Mesenchymal stem cell (in vitro differentiated cells and primary cell): ENCODE data around the gene RAD51B.

ENCODE experiments used
- DNase-seq: peaks from one replicate; pipeline ENCODE4 v3.0.0-alpha.2; 2013
- H2AFZ ChIP-seq: one replicate; pipeline ENCODE4 v1.6.1; 2013; ENCODE audit warnings: low read depth, mild to moderate bottlenecking, control low read depth, inconsistent platforms, low read length, moderate library complexity
- H2AK5ac ChIP-seq: 2 replicates; pipeline ENCODE4 v1.6.1; 2013; ENCODE audit warnings: low read length, moderate library complexity, mild to moderate bottlenecking, inconsistent platforms; ENCODE audit not compliant: severe bottlenecking
- H2BK120ac ChIP-seq: one replicate; pipeline ENCODE4 v1.6.1; 2013; ENCODE audit warnings: low read depth, mild to moderate bottlenecking, inconsistent platforms, low read length, moderate library complexity
- H2BK12ac ChIP-seq, 2 experiments: one replicate each; pipeline ENCODE4 v1.6.1; 2013; ENCODE audit warnings: inconsistent platforms in 2 of 2, low read length in 2 of 2, mild to moderate bottlenecking in 2 of 2, moderate library complexity in 2 of 2, control low read depth in 1 of 2
- H2BK15ac ChIP-seq: one replicate; pipeline ENCODE4 v1.6.1; 2013; ENCODE audit warnings: mild to moderate bottlenecking, low read depth, inconsistent platforms; ENCODE audit not compliant: poor library complexity, severe bottlenecking
- H2BK5ac ChIP-seq: 2 replicates; pipeline ENCODE4 v1.6.1; 2013; ENCODE audit warnings: low read depth, mild to moderate bottlenecking, low read length, control low read depth, inconsistent platforms; ENCODE audit not compliant: poor library complexity, severe bottlenecking
- H3K14ac ChIP-seq, 2 experiments: one replicate each; pipeline ENCODE4 v1.6.1; 2013; ENCODE audit warnings: inconsistent platforms in 2 of 2, low read length in 2 of 2, control low read depth in 1 of 2, mild to moderate bottlenecking in 1 of 2, moderate library complexity in 1 of 2
- H3K18ac ChIP-seq, 2 experiments: one replicate each; pipeline ENCODE4 v1.6.1; 2013; ENCODE audit warnings: inconsistent platforms in 2 of 2, low read length in 2 of 2, control low read depth in 1 of 2, low read depth in 1 of 2, mild to moderate bottlenecking in 1 of 2
- H3K23ac ChIP-seq, 2 experiments: one replicate each; pipeline ENCODE4 v1.6.1; 2013; ENCODE audit warnings: inconsistent platforms in 2 of 2, low read length in 2 of 2, mild to moderate bottlenecking in 2 of 2, moderate library complexity in 2 of 2, control low read depth in 1 of 2
- H3K27ac ChIP-seq: 2 replicates; pipeline ENCODE4 v1.5.1; 2013; ENCODE audit warnings: mild to moderate bottlenecking, moderate library complexity, low read length, control low read depth, inconsistent platforms; ENCODE audit not compliant: poor library complexity, severe bottlenecking
- H3K27me3 ChIP-seq, 2 experiments: 2 replicates each; pipeline versions ENCODE4 v1.6.1 to v1.7.0; 2013; ENCODE audit warnings: low read length in 2 of 2, mild to moderate bottlenecking in 2 of 2, moderate library complexity in 2 of 2, control low read depth in 1 of 2, inconsistent platforms in 1 of 2; ENCODE audit not compliant: control insufficient read depth in 1 of 2, insufficient read depth in 1 of 2
- H3K36me3 ChIP-seq, 2 experiments: 2 replicates each; pipeline versions ENCODE4 v1.6.1 to v1.7.0; 2013; ENCODE audit warnings: low read length in 2 of 2, control low read depth in 1 of 2, inconsistent platforms in 1 of 2, low read depth in 1 of 2, mild to moderate bottlenecking in 1 of 2; ENCODE audit not compliant: insufficient read depth in 2 of 2, control insufficient read depth in 1 of 2
- H3K4ac ChIP-seq, 2 experiments: one replicate each; pipeline ENCODE4 v1.6.1; 2013; ENCODE audit warnings: inconsistent platforms in 2 of 2, low read length in 2 of 2, mild to moderate bottlenecking in 2 of 2, moderate library complexity in 2 of 2, control low read depth in 1 of 2, low read depth in 1 of 2
- H3K4me1 ChIP-seq: 2 replicates; pipeline ENCODE4 v1.6.1; 2013; ENCODE audit warnings: low read depth, low read length, control low read depth; ENCODE audit not compliant: control insufficient read depth, insufficient read depth
- H3K4me2 ChIP-seq: 2 replicates; pipeline ENCODE4 v1.6.1; 2013; ENCODE audit warnings: low read length, mild to moderate bottlenecking, inconsistent platforms; ENCODE audit not compliant: poor library complexity, severe bottlenecking
- H3K4me3 ChIP-seq, 2 experiments: 2 replicates each; pipeline versions ENCODE4 v1.5.1 to v1.7.0; 2013; ENCODE audit warnings: low read length in 2 of 2, mild to moderate bottlenecking in 2 of 2, control low read depth in 1 of 2, low read depth in 1 of 2; ENCODE audit not compliant: insufficient read depth in 1 of 2
- H3K79me1 ChIP-seq: replicated peaks from 2 replicates; pipeline ENCODE4 v1.6.1; 2013; ENCODE audit warnings: mild to moderate bottlenecking, control low read depth, low read length, inconsistent platforms; ENCODE audit not compliant: poor library complexity, severe bottlenecking
- H3K9ac ChIP-seq: 2 replicates; pipeline ENCODE4 v1.7.0; 2013; ENCODE audit warnings: mild to moderate bottlenecking, low read length, moderate library complexity
- H3K9me3 ChIP-seq: 2 replicates; pipeline ENCODE4 v1.7.0; 2013; ENCODE audit warnings: mild to moderate bottlenecking, low read length; ENCODE audit not compliant: control insufficient read depth
- H4K8ac ChIP-seq: one replicate; pipeline ENCODE4 v1.6.1; 2013; ENCODE audit warnings: inconsistent platforms, mild to moderate bottlenecking, low read length, moderate library complexity
- H4K91ac ChIP-seq: one replicate; pipeline ENCODE4 v1.6.1; 2013; ENCODE audit warnings: mild to moderate bottlenecking, low read length, inconsistent platforms
- WGBS: methylation state at CpG from one replicate; pipeline ENCODE4 v1.1.7; 2013; ENCODE audit warnings: mixed read lengths; 5-methylcytosine and 5-hydroxymethylcytosine counted together

Gene RAD51B

DNA sequence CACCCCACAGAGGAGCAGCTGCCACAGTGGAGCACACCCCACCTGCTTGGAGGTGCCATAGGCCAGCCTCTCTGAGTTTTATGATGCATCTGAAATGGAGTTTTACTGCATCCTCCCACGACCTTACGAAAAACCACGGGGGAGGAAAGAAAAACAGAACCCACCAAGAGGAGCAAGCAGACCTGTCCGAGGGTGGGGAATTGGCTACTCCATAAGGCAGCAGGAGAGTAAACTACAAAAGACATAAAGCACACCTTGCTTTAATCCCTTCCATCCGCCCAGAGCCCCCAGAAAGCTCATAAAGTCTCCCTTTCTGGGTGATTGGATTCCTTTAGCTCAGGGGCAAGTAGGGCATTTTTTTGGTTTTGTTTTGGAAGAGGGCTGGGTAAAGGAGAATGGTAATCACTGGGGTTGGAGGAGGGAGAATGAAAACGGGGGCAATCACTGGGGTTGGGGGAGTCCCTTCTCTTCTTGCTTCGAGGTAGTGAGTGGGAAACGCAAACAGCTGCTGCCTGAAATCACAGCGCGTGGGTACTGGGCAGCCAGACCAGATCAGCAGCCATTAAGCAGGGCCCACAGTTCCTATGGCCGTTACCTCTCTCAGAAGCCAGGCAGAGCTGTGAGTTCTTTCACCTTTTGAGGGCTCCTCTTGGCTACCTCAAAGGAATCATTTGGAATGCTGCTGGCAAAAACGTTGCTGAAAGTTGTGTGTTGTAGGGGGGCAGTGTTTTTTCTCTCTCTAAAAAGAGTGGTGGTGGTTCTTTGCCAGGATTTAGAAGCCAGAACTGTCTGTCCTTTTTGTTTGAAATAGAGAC, 539.6 kb downstream of the RAD51B start:
- Histone ChIP-seq H3K4ac (peak overlapping the region in 1 of 2 experiments; percentile 84), H4K8ac (peak overlapping the region; percentile 89), H2BK120ac (peak overlapping the region; percentile 21), H3K4me1 (peaks cover 13% of the 10 kb centered on the region), H3K27ac (no peak overlapping the region), H2BK12ac (peak overlapping the region; percentile 6 to 96), H4K91ac (peak overlapping the region; percentile 55), H3K4me2 (no peak overlapping the region), H3K9ac (no peak overlapping the region), H2AFZ (no peak overlapping the region), H2AK5ac (peak overlapping the region; percentile 49), H2BK5ac (no peak overlapping the region), H3K79me1 (no peaks in the 10 kb centered on the region), H3K36me3 (no peaks in the 10 kb centered on the region), H3K9me3 (no peaks in the 10 kb centered on the region), H2BK15ac (peak overlapping the region; percentile 44), H3K4me3 (no peak overlapping the region), H3K14ac (no peak overlapping the region), H3K18ac (peak overlapping the region; percentile 11 to 77), H3K27me3 (no peaks in the 10 kb centered on the region), H3K23ac (no peak overlapping the region)
- WGBS: 86% methylated on average over 12 of the region's 12 CpGs
- no peak for DNase-seq

GRCh38 chr14:68359837-68360552, 540.4 kb downstream of the RAD51B start:
- H3K79me1 ChIP-seq: no peaks in the 10 kb centered on the region
- H2AK5ac ChIP-seq: no peak overlapping the region
- no peak overlapping the region for H2AFZ ChIP-seq
- H3K9ac ChIP-seq: no peak overlapping the region
- H3K23ac ChIP-seq: no peak overlapping the region
- peaks cover 19% of the 10 kb centered on the region for H3K4me1 ChIP-seq
- H3K4ac ChIP-seq: peak overlapping the region in 1 of 2 experiments; percentile 83
- H2BK5ac ChIP-seq: no peak overlapping the region
- H3K4me2 ChIP-seq: no peak overlapping the region
- peak overlapping the region; percentile 0 for H2BK15ac ChIP-seq
- H3K18ac ChIP-seq: peak overlapping the region; percentile 25 to 67
- peak overlapping the region; percentile 2 to 83 for H2BK12ac ChIP-seq
- peak overlapping the region; percentile 36 for H4K91ac ChIP-seq
- DNase-seq: no peak
- 80% methylated on average over 7 of the region's 8 CpGs for WGBS
- no peaks in the 10 kb centered on the region for H3K9me3 ChIP-seq
- H2BK120ac ChIP-seq: no peak overlapping the region
- H3K36me3 ChIP-seq: no peaks in the 10 kb centered on the region
- no peak overlapping the region for H3K4me3 ChIP-seq
- no peak overlapping the region for H3K27ac ChIP-seq
- no peaks in the 10 kb centered on the region for H3K27me3 ChIP-seq
- peak overlapping the region; percentile 63 for H4K8ac ChIP-seq
- peak overlapping the region in 1 of 2 experiments; percentile 50 for H3K14ac ChIP-seq

GRCh38 chr14:68361231-68361630, 541.7 kb downstream of the RAD51B start:
- Histone ChIP-seq H3K4me2 (no peak overlapping the region), H2BK12ac (peak overlapping the region; percentile 8 to 78), H3K18ac (peak overlapping the region in 1 of 2 experiments; percentile 3), H4K91ac (no peak overlapping the region), H3K36me3 (no peaks in the 10 kb centered on the region), H3K4ac (no peak overlapping the region), H4K8ac (no peak overlapping the region), H2BK120ac (peak overlapping the region; percentile 27), H3K4me1 (peaks cover 20% of the 10 kb centered on the region), H3K23ac (no peak overlapping the region), H2BK15ac (no peak overlapping the region), H2BK5ac (no peak overlapping the region), H3K14ac (no peak overlapping the region), H3K4me3 (no peak overlapping the region), H2AK5ac (peak overlapping the region; percentile 26), H3K27me3 (no peaks in the 10 kb centered on the region), H2AFZ (no peak overlapping the region), H3K79me1 (no peaks in the 10 kb centered on the region), H3K27ac (peak overlapping the region; percentile 2), H3K9me3 (no peaks in the 10 kb centered on the region), H3K9ac (no peak overlapping the region)
- DNase-seq: peak; percentile 79
- 24% methylated on average over 2 of the region's 2 CpGs for WGBS

- Histone ChIP-seq H2AFZ (no peak overlapping the region), H3K4me1 (peaks cover 20% of the 10 kb centered on the region), H2AK5ac (peak overlapping the region; percentile 62), H3K4ac (peak overlapping the region in 1 of 2 experiments; percentile 64), H3K36me3 (no peaks in the 10 kb centered on the region), H3K9ac (no peak overlapping the region), H3K27me3 (no peaks in the 10 kb centered on the region), H3K79me1 (no peaks in the 10 kb centered on the region), H4K8ac (no peak overlapping the region), H4K91ac (no peak overlapping the region), H2BK12ac (peak overlapping the region; percentile 48 to 61), H2BK120ac (no peak overlapping the region), H3K27ac (no peak overlapping the region), H3K4me3 (no peak overlapping the region), H3K9me3 (no peaks in the 10 kb centered on the region), H2BK5ac (no peak overlapping the region), H3K14ac (no peak overlapping the region), H3K4me2 (no peak overlapping the region), H2BK15ac (peak overlapping the region; percentile 15), H3K23ac (no peak overlapping the region), H3K18ac (no peak overlapping the region)
- no peak for DNase-seq
- WGBS: 90% methylated on average over 3 of the region's 4 CpGs
Measured at GRCh38 chr14:68362846-68363245, 543.3 kb downstream of the RAD51B start.
